Myometrial cell (primary cell): Measurements from ENCODE around the gene HNRNPA2B1. TPM values are rescaled to one million over a fixed set of nuclear protein-coding genes. Genes with fewer than 3 reads are reported as not detected.

ENCODE experiments used
- total RNA-seq: library from RNA; depleted of rRNA; stranded (reverse); fragments of >200 nt; gene quantifications from 2 replicates; pipeline ENCODE4 v1.2.3, GENCODE V29; 2015

Gene HNRNPA2B1
- 186 and 191 TPM in 2 replicates for total RNA-seq

DNA sequence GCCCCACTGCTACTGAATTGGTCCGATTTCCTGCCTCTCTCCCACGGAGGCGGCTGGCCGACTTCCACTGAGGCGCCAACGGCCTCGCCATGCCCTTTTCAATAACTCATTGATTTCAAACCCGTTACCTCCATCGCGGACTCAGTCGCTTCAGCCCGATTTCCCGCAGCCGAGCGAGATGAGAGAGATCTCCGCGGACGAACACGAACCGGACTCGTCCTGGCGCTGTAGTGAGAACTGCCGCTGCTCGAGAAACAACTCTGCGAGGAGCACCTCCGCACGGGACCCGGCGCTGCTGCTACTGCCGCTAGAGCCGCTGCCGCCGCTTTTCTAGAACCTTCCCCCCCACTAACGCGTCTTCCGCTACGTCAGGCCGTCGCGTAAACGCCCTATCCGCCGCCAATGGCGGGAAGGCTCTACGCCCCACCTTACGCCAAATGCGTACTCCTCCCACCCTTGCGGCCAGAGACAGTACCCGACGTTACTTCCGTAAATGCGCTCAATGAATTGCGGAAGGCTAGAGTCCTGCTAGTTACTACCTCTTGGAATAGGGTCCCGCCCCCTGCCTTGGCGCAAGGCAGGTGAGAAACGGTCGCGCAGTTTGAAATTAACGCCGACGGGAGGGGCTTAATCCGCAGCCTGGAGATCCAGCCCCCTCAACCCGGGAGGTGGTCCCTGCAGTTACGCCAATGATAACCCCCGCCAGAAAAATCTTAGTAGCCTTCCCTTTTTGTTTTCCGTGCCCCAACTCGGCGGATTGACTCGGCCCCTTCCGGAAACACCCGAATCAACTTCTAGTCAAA lies at the start of gene HNRNPA2B1:
HNRNPA2B1 (minus strand) TSS at position 303 of the 803 bp plus-strand sequence; CDS start at position 134, 169 bp downstream.

DNA sequence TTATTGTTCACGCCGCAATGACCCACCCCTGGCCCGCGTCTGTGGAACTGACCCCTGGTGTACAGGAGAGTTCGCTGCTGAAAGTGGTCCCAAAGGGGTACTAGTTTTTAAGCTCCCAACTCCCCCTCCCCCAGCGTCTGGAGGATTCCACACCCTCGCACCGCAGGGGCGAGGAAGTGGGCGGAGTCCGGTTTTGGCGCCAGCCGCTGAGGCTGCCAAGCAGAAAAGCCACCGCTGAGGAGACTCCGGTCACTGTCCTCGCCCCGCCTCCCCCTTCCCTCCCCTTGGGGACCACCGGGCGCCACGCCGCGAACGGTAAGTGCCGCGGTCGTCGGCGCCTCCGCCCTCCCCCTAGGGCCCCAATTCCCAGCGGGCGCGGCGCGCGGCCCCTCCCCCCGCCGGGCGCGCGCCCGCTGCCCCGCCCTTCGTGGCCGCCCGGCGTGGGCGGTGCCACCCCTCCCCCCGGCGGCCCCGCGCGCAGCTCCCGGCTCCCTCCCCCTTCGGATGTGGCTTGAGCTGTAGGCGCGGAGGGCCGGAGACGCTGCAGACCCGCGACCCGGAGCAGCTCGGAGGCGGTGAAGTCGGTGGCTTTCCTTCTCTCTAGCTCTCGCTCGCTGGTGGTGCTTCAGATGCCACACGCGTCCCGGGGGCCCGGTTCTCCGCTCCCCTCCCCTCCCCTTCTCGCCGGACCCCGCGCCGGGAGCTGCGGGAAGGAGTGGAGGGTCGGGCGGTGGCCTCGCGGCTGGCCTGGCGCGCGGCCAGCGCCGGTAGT lies 887 bp upstream of the HNRNPA2B1 start, which contains the start of gene CBX3:
CBX3 (plus strand) TSS at position 499 of the 772 bp plus-strand sequence. CDS start 1,254 bp downstream, outside the sequence.

DNA sequence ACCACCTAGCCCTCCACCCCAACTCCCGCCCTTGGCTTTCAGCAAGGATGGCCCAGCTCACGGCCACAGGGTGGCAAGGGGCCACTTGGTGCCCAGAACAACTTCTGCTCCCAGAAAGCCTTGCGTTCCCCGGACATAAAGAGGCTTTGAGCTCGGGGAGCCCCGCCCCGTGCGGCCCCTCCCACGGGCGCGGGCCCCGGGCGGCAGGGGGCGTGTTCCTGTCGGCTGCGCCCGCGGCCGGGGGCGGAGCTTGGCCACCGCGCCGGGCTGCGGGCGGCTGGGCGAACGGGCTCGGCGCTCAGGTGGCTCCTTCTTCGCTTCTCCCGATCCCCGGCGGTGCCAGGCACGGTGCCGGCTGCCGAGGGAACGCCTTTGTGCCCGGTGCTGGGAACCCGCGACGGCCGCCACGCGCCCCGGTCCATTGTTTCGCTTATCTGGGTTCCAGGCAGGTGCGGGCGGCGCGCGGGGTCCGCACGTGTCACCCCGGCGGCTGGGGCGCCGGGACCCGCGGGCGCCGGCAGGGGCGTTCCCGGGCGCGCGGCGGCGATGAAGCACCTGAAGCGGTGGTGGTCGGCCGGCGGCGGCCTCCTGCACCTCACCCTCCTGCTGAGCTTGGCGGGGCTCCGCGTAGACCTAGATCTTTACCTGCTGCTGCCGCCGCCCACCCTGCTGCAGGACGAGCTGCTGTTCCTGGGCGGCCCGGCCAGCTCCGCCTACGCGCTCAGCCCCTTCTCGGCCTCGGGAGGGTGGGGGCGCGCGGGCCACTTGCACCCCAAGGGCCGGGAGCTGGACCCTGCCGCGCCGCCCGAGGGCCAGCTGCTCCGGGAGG lies 48.4 kb downstream of the HNRNPA2B1 start, which contains the start of gene NFE2L3:
NFE2L3 (plus strand) TSS at position 246 of the 829 bp plus-strand sequence; CDS start at position 547, 301 bp downstream.

Other genes starting within 250 kb of the HNRNPA2B1 start
- 21.3 and 30.5 TPM in 2 replicates for gene NFE2L3, start 48.5 kb downstream of the HNRNPA2B1 start, total RNA-seq
- gene CBX3, start 999 bp upstream of the HNRNPA2B1 start, total RNA-seq, result 86.8 and 110 TPM in 2 replicates
- 0.53 and 1.4 TPM in 2 replicates for gene SNX10, start 91.1 kb upstream of the HNRNPA2B1 start, total RNA-seq